NOMO-1 treated with dmso at 0.1 percent for 144 hours (cell line): Measurements from ENCODE around the gene PARN.

Source experiments
- DNase-seq: peaks from one replicate; lab custom pipeline; 2025; ENCODE audit not compliant: unreplicated experiment; lab: John Stamatoyannopoulos, UW

PARN gene

GRCh38 chr16:14476183-14476582, 153.9 kb downstream of the PARN start:
- DNase-seq = no peak

- no peak for DNase-seq
These were observed 154.5 kb downstream of the PARN start for GRCh38 chr16:14475370-14476139.

- DNase-seq = no peak
These were observed 156.6 kb downstream of the PARN start for GRCh38 chr16:14473488-14473887.

- no peak for DNase-seq
These were observed 157.7 kb downstream of the PARN start for GRCh38 chr16:14472357-14472756.

GRCh38 chr16:14470788-14471187, 159.3 kb downstream of the PARN start:
- DNase-seq = no peak

GRCh38 chr16:14465799-14466198, 164.3 kb downstream of the PARN start:
- no peak for DNase-seq

- DNase-seq = no peak
These were observed 165.3 kb downstream of the PARN start for GRCh38 chr16:14464796-14465195.

GRCh38 chr16:14464192-14464591, 165.9 kb downstream of the PARN start:
- no peak for DNase-seq

- no peak for DNase-seq
These were observed 167.2 kb downstream of the PARN start for GRCh38 chr16:14462811-14463210.

- no peak for DNase-seq
These were observed 169.3 kb downstream of the PARN start for GRCh38 chr16:14460726-14461125.

- no peak for DNase-seq
These were observed 171.5 kb downstream of the PARN start for GRCh38 chr16:14458576-14458975.

GRCh38 chr16:14456793-14457481, 173.1 kb downstream of the PARN start:
- no peak for DNase-seq

- DNase-seq = no peak
These were observed 174.5 kb downstream of the PARN start for GRCh38 chr16:14455573-14455972.

- no peak for DNase-seq
These were observed 175.7 kb downstream of the PARN start for GRCh38 chr16:14454391-14454790.

- DNase-seq = no peak
These were observed 178.0 kb downstream of the PARN start for GRCh38 chr16:14452066-14452465.

GRCh38 chr16:14450846-14451245, 179.2 kb downstream of the PARN start:
- no peak for DNase-seq

GRCh38 chr16:14449790-14450480, 180.1 kb downstream of the PARN start:
- DNase-seq = no peak

GRCh38 chr16:14449334-14449733, 180.7 kb downstream of the PARN start:
- DNase-seq = no peak

- peak; percentile 38 for DNase-seq
These were observed 181.2 kb downstream of the PARN start for GRCh38 chr16:14448879-14449278.

GRCh38 chr16:14447783-14448182, 182.3 kb downstream of the PARN start:
- DNase-seq = no peak

- no peak for DNase-seq
These were observed 183.3 kb downstream of the PARN start for GRCh38 chr16:14446796-14447195.
